Astrocyte of the cerebellum (primary cell): Measurements from ENCODE around the gene YBEY.

Experiments used
- DNase-seq: peaks from one replicate; pipeline ENCODE4 v3.0.0-alpha.2; 2011; ENCODE audit warnings: low read depth
- H3K4me3 ChIP-seq: 2 replicates; pipeline ENCODE4 v1.5.1; 2011; ENCODE audit warnings: mild to moderate bottlenecking, low read depth, low read length, moderate library complexity
- CTCF ChIP-seq: IDR thresholded peaks from 2 replicates; pipeline ENCODE4 v1.5.1; 2012; ENCODE audit warnings: low read length, low read depth, moderate library complexity, mild to moderate bottlenecking; ENCODE audit errors: missing control alignments
- in situ Hi-C: cut with HindIII; loops from 2 replicates; pipeline ENCODE4 v1.10.0; 2017; ENCODE audit warnings: low sequenced_read_pairs

Gene YBEY

GRCh38 chr21:46273341-46273740 lies 12.8 kb upstream of the YBEY start:
- TF ChIP-seq CTCF: no peak
- in situ Hi-C loops: no loop called here
- no peak for DNase-seq
- H3K4me3 ChIP-seq: no peak overlapping the region

GRCh38 chr21:46274797-46275390 lies 11.2 kb upstream of the YBEY start:
- no peak for DNase-seq
- in situ Hi-C loops: no loop called here
- H3K4me3 ChIP-seq: no peak overlapping the region
- TF ChIP-seq CTCF: no peak

- in situ Hi-C loops: no loop called here
- no peak for TF ChIP-seq CTCF
- no peak for DNase-seq
- no peak overlapping the region for H3K4me3 ChIP-seq
Observed at GRCh38 chr21:46284077-46284644, 2.0 kb upstream of the YBEY start.

GRCh38 chr21:46284733-46285132 lies 1.4 kb upstream of the YBEY start:
- TF ChIP-seq CTCF: no peak
- no peak for DNase-seq
- H3K4me3 ChIP-seq: peak overlapping the region; percentile 69
- in situ Hi-C loops: no loop called here

- in situ Hi-C loops: no loop called here
- no peak for DNase-seq
- no peak for TF ChIP-seq CTCF
- H3K4me3 ChIP-seq: peak within 1 kb of the TSS; percentile 69
Observed at GRCh38 chr21:46285206-46285661, 908 bp upstream of the YBEY start, which contains the start of gene MCM3AP. Gene MCM3AP, minus strand, starts transcription at chr21:46285611. Its CDS starts 325 bp downstream, at chr21:46285286.

GRCh38 chr21:46286648-46287002 lies 483 bp downstream of the YBEY start:
- DNase-seq: peak; percentile 44
- peak overlapping the region; percentile 69 for H3K4me3 ChIP-seq
- in situ Hi-C loops: no loop called here
- TF ChIP-seq CTCF: no peak
